HEK293 (cell line): ENCODE results near the gene ALOXE3.

Source experiments
- CTCF ChIA-PET: fragments of 350-600 bp; formaldehyde crosslinking; extraction: SDS; loops from one replicate; lab custom pipeline; 2021; ENCODE audit warnings: antibody characterized with exemption; lab: Yijun Ruan, JAX
- POLR2A ChIA-PET: fragments of 300-600 bp; formaldehyde crosslinking; extraction: SDS; loops from one replicate; lab custom pipeline; 2020; ENCODE audit warnings: antibody characterized with exemption, inconsistent platforms; lab: Yijun Ruan, JAX
- H3K27ac ChIP-seq: fragments of 200-500 bp; sonication (Bioruptor generic); 2 replicates; pipeline ENCODE4 v1.5.1; 2014; ENCODE audit warnings: low read depth, low read length, control low read depth, inconsistent platforms; ENCODE audit errors: extremely low read depth
- H3K36me3 ChIP-seq, 2 experiments: fragments of 200-500 bp in 1 of 2; sonication (Bioruptor generic) in 1 of 2; 1 replicate in 1 of 2; 2 replicates in 1 of 2; pipeline ENCODE4 v1.5.1; 2014 to 2017; ENCODE audit warnings: inconsistent platforms in 2 of 2, low read length in 2 of 2; ENCODE audit not compliant: control insufficient read depth in 2 of 2, insufficient read depth in 1 of 2
- H3K4me1 ChIP-seq: fragments of 200-500 bp; sonication (Bioruptor generic); 2 replicates; pipeline ENCODE4 v1.5.1; 2014; ENCODE audit warnings: mild to moderate bottlenecking, low read length, inconsistent platforms; ENCODE audit not compliant: control insufficient read depth, insufficient read depth
- H3K4me3 ChIP-seq: 2 replicates; pipeline ENCODE4 v1.5.1; 2011; ENCODE audit warnings: low read depth, mild to moderate bottlenecking, control low read depth, low read length, moderate library complexity
- H3K9me3 ChIP-seq: fragments of 200-500 bp; sonication (Bioruptor generic); 2 replicates; pipeline ENCODE4 v1.5.1; 2014; ENCODE audit warnings: low read depth, low read length, inconsistent platforms; ENCODE audit not compliant: control insufficient read depth, insufficient read depth
- ELK4 ChIP-seq: IDR thresholded peaks from 2 replicates; pipeline ENCODE4 v1.6.1; 2011; ENCODE audit warnings: mild to moderate bottlenecking, low read depth, low read length, borderline replicate concordance
- KLF1 ChIP-seq: fragments of 450-650 bp; formaldehyde crosslinking; IDR thresholded peaks from 2 replicates; pipeline ENCODE4 v1.5.1; 2016; ENCODE audit warnings: missing biosample characterization, missing genetic modification characterization
- KLF8 ChIP-seq: fragments of 450-650 bp; formaldehyde crosslinking; IDR thresholded peaks from 2 replicates; pipeline ENCODE4 v1.5.1; 2016; ENCODE audit warnings: missing biosample characterization, missing genetic modification characterization
- KLF9 ChIP-seq: fragments of 450-650 bp; formaldehyde crosslinking; IDR thresholded peaks from 2 replicates; pipeline ENCODE4 v1.5.1; 2016; ENCODE audit warnings: missing biosample characterization, missing genetic modification characterization, low read depth
- MZF1 ChIP-seq: fragments of 450-650 bp; formaldehyde crosslinking; IDR thresholded peaks from 2 replicates; pipeline ENCODE4 v1.5.1; 2017; ENCODE audit warnings: missing biosample characterization, missing genetic modification characterization, borderline replicate concordance
- SCRT2 ChIP-seq: fragments of 450-650 bp; formaldehyde crosslinking; IDR thresholded peaks from 2 replicates; pipeline ENCODE4 v1.5.1; 2016; ENCODE audit warnings: missing biosample characterization, missing genetic modification characterization
- SP7 ChIP-seq: fragments of 450-650 bp; formaldehyde crosslinking; IDR thresholded peaks from 2 replicates; pipeline ENCODE4 v1.5.1; 2016; ENCODE audit warnings: missing biosample characterization, missing genetic modification characterization
- ZBTB10 ChIP-seq: fragments of 450-650 bp; formaldehyde crosslinking; IDR thresholded peaks from 2 replicates; pipeline ENCODE4 v1.5.1; 2016; ENCODE audit warnings: missing biosample characterization, missing genetic modification characterization
- ZBTB21 ChIP-seq: fragments of 450-650 bp; formaldehyde crosslinking; IDR thresholded peaks from 2 replicates; pipeline ENCODE4 v1.5.1; 2017; ENCODE audit warnings: missing biosample characterization, missing genetic modification characterization
- ZIC2 ChIP-seq: fragments of 450-650 bp; formaldehyde crosslinking; IDR thresholded peaks from 2 replicates; pipeline ENCODE4 v1.5.1; 2016; ENCODE audit warnings: missing biosample characterization, missing genetic modification characterization
- ZNF132 ChIP-seq: fragments of 450-650 bp; formaldehyde crosslinking; IDR thresholded peaks from 2 replicates; pipeline ENCODE4 v1.5.1; 2017; ENCODE audit warnings: missing biosample characterization, missing genetic modification characterization, borderline replicate concordance
- ZNF146 ChIP-seq: fragments of 450-650 bp; formaldehyde crosslinking; IDR thresholded peaks from 2 replicates; pipeline ENCODE4 v1.5.1; 2016; ENCODE audit warnings: missing biosample characterization, missing genetic modification characterization
- ZNF24 ChIP-seq: fragments of 450-650 bp; formaldehyde crosslinking; IDR thresholded peaks from 2 replicates; pipeline ENCODE4 v1.5.1; 2016; ENCODE audit warnings: missing biosample characterization, missing genetic modification characterization
- ZNF433 ChIP-seq: fragments of 450-650 bp; formaldehyde crosslinking; IDR thresholded peaks from 2 replicates; pipeline ENCODE4 v1.5.1; 2016; ENCODE audit warnings: missing biosample characterization, missing genetic modification characterization, low read depth
- ZNF48 ChIP-seq: fragments of 450-650 bp; formaldehyde crosslinking; IDR thresholded peaks from 2 replicates; pipeline ENCODE4 v1.5.1; 2016; ENCODE audit warnings: missing biosample characterization, missing genetic modification characterization
- ZNF501 ChIP-seq: fragments of 450-650 bp; formaldehyde crosslinking; IDR thresholded peaks from 2 replicates; pipeline ENCODE4 v1.5.1; 2016; ENCODE audit warnings: missing biosample characterization, missing genetic modification characterization
- ZNF571 ChIP-seq: fragments of 450-650 bp; formaldehyde crosslinking; IDR thresholded peaks from 2 replicates; pipeline ENCODE4 v1.5.0; 2017; ENCODE audit warnings: missing biosample characterization, missing genetic modification characterization
- ZNF707 ChIP-seq: fragments of 450-650 bp; formaldehyde crosslinking; IDR thresholded peaks from 2 replicates; pipeline ENCODE4 v1.5.1; 2016; ENCODE audit warnings: missing biosample characterization, missing genetic modification characterization
- ZNF777 ChIP-seq: fragments of 450-650 bp; formaldehyde crosslinking; IDR thresholded peaks from 2 replicates; pipeline ENCODE4 v1.5.1; 2017; ENCODE audit warnings: missing biosample characterization, missing genetic modification characterization, borderline replicate concordance

ALOXE3 gene

GRCh38 chr17:8117980-8118768, at the start of gene ALOXE3 (continued):
- TF ChIP-seq SCRT2 (tag by site-specific recombination) (peak; percentile 66), KLF8 (tag by site-specific recombination) (peak; percentile 31; the same call in 1 of the 2 replicates), KLF1 (0 out of 2 replicates have a peak, but pooled peaks have one; percentile 24), ZBTB21 (tag by site-specific recombination) (0 out of 2 replicates have a peak, but pooled peaks have one; percentile 27), ZNF777 (0 out of 2 replicates have a peak, but pooled peaks have one; percentile 45), ZNF501 (tag by site-specific recombination) (0 out of 2 replicates have a peak, but pooled peaks have one; percentile 21), SP7 (tag by site-specific recombination) (peak; percentile 91)
- TF ChIP-seq, all 188 proteins: peak for 35

- TF ChIP-seq ELK4 (no peak), ZNF707 (tag by site-specific recombination) (no peak), ZNF146 (tag by site-specific recombination) (no peak), KLF1 (no peak), KLF9 (tag by site-specific recombination) (no peak), ZNF132 (tag by site-specific recombination) (no peak), ZBTB10 (tag by site-specific recombination) (no peak), ZIC2 (tag by site-specific recombination) (no peak), MZF1 (tag by site-specific recombination) (no peak), ZNF571 (tag by site-specific recombination) (no peak), ZNF433 (tag by site-specific recombination) (no peak)
- CTCF ChIA-PET = interaction anchor here (0.6 to 1.3 kb wide), 5 partner anchors 9 to 180 kb away, joined by 3 to 5 read pairs (median 3); no protein-coding TSS in a partner anchor
- H3K27ac ChIP-seq = no peak overlapping the region
- H3K36me3 ChIP-seq = no peaks in the 10 kb centered on the region; a peak in 1 of 3 replicates
- POLR2A ChIA-PET = interaction anchor here (1.0 to 1.1 kb wide), 2 partner anchors 9 to 11 kb away, joined by 3 read pairs; no protein-coding TSS in a partner anchor
- no peaks in the 10 kb centered on the region for H3K9me3 ChIP-seq
- no peak overlapping the region for H3K4me3 ChIP-seq
- peaks cover 18% of the 10 kb centered on the region for H3K4me1 ChIP-seq
Measured at GRCh38 chr17:8167526-8167925, 49.2 kb upstream of the ALOXE3 start.

GRCh38 chr17:8166731-8167130, 48.4 kb upstream of the ALOXE3 start:
- Histone ChIP-seq H3K4me1 (peaks cover 18% of the 10 kb centered on the region), H3K27ac (no peak overlapping the region), H3K4me3 (no peak overlapping the region), H3K36me3 (peaks cover 0 to 3% of the 10 kb centered on the region in 2 experiments; a peak in 2 of 3 replicates), H3K9me3 (no peaks in the 10 kb centered on the region)
- TF ChIP-seq ZNF24 (tag by site-specific recombination) (no peak), ZNF48 (tag by site-specific recombination) (no peak)
- POLR2A ChIA-PET = interaction anchor here (1.1 kb wide), 1 partner anchor 10 kb away, joined by 3 read pairs; no protein-coding TSS in a partner anchor
- CTCF ChIA-PET = interaction anchor here (0.6 to 1.3 kb wide), 4 partner anchors 8 to 1706 kb away, joined by 3 to 5 read pairs (median 4); no protein-coding TSS in a partner anchor
